Natural killer cell (primary cell): ENCODE measurements around the gene UGT1A6. TPM values are rescaled to one million over a fixed set of nuclear protein-coding genes. Genes with fewer than 3 reads are reported as not detected.

ENCODE experiments used
- ATAC-seq, 3 donors: fragments of 150-1000 bp in 2 of 3; fragments of 200-7000 bp in 1 of 3; cut with Tn5 transposase; 1 replicate in 1 of 3; 2 replicates in 2 of 3; pipeline ENCODE4 v1.10.0; 2021; ENCODE audit warnings: mild to moderate bottlenecking in 2 of 3, moderate library complexity in 2 of 3
- DNase-seq, 2 donors: peaks; one replicate each; pipeline versions ENCODE4 v3.0.0 to v3.0.0-alpha.2; 2013 to 2021; ENCODE audit warnings: mixed read lengths in 1 of 2
- H3K27ac ChIP-seq: one replicate; pipeline ENCODE4 v1.5.1; 2013; ENCODE audit warnings: mild to moderate bottlenecking, low read length
- H3K27me3 ChIP-seq: one replicate; pipeline ENCODE4 v1.6.1; 2013; ENCODE audit warnings: low read length; ENCODE audit not compliant: control insufficient read depth, insufficient read depth
- H3K36me3 ChIP-seq: one replicate; pipeline ENCODE4 v1.6.1; 2013; ENCODE audit warnings: low read length; ENCODE audit not compliant: control insufficient read depth, insufficient read depth
- H3K4me1 ChIP-seq: one replicate; pipeline ENCODE4 v1.6.1; 2013; ENCODE audit warnings: low read length; ENCODE audit not compliant: control insufficient read depth, insufficient read depth
- H3K4me3 ChIP-seq: one replicate; pipeline ENCODE4 v1.5.1; 2013; ENCODE audit warnings: low read length
- H3K9me3 ChIP-seq: one replicate; pipeline ENCODE4 v1.6.1; 2013; ENCODE audit warnings: low read length; ENCODE audit not compliant: control insufficient read depth, insufficient read depth
- H3K27ac Mint-ChIP-seq, 2 donors: one replicate each; pipeline ENCODE4 v1.8.0; 2022; ENCODE audit warnings: mild to moderate bottlenecking in 2 of 2, mixed read lengths in 2 of 2, moderate library complexity in 1 of 2
- H3K27me3 Mint-ChIP-seq, 2 donors: one replicate each; pipeline ENCODE4 v1.8.0; 2022; ENCODE audit warnings: low read depth in 2 of 2, mixed read lengths in 2 of 2
- H3K36me3 Mint-ChIP-seq: one replicate; pipeline ENCODE4 v1.8.0; 2022; ENCODE audit warnings: mixed read lengths
- H3K4me1 Mint-ChIP-seq, 2 donors: one replicate each; pipeline ENCODE4 v1.8.0; 2022; ENCODE audit warnings: mixed read lengths in 2 of 2
- H3K4me3 Mint-ChIP-seq: one replicate; pipeline ENCODE4 v1.8.0; 2022; ENCODE audit warnings: mild to moderate bottlenecking, moderate library complexity, mixed read lengths
- H3K9me3 Mint-ChIP-seq, 2 donors: one replicate each; pipeline ENCODE4 v1.8.0; 2022; ENCODE audit warnings: mixed read lengths in 2 of 2
- CTCF ChIP-seq: fragments of 200-600 bp; IDR thresholded peaks from one replicate; pipeline ENCODE4 v1.8.0; 2022; ENCODE audit warnings: antibody characterized with exemption
- WGBS: methylation state at CpG from one replicate; pipeline ENCODE4 v1.1.7; 2013; ENCODE audit warnings: missing lambda C conversion rate; ENCODE audit not compliant: insufficient coverage; 5-methylcytosine and 5-hydroxymethylcytosine counted together
- intact Hi-C: fragments of 100-400 bp; cut with micrococcal nuclease; formaldehyde crosslinking; loops from one replicate; pipeline ENCODE4 v1.14.2; 2022
- total RNA-seq, 4 donors: library from RNA; stranded (reverse); fragments of 120-200 nt in 1 of 4; gene quantifications; one replicate each; pipeline versions ENCODE4 v1.2.3 to v1.2.4, GENCODE V29; 2013 to 2022

Gene UGT1A6
- total RNA-seq, 3 donors from 2014 or later (not counting 1 experiment from before 2014, with no cell fraction given), result not detected

DNA sequence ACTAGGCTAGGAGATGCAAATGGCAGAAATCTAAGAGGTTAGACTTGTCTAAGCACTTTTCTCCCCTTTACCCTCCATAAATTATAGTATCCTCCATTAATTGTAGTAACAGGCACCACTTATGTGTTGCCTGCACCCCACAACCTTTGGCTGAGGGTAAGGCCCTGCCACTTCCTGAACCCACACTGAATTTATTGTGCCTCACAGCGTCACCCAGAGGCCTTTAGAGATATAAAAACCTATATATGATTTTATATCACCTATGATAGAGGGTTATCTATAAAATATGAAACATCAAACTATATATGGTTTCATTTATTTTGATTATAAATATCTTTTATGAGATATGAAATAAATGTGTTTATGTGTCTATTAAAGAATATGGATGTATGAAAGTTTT, 18.4 kb upstream of the UGT1A6 start:
- Mint-ChIP-seq H3K4me1 (no peaks in the 10 kb centered on the region), H3K4me3 (no peak overlapping the region), H3K27ac (no peak overlapping the region), H3K27me3 (peaks cover 13 to 39% of the 10 kb centered on the region in 2 donors), H3K9me3 (no peaks in the 10 kb centered on the region), H3K36me3 (no peaks in the 10 kb centered on the region)
- Histone ChIP-seq H3K4me1 (no peaks in the 10 kb centered on the region), H3K27ac (no peak overlapping the region), H3K4me3 (no peak overlapping the region), H3K36me3 (no peaks in the 10 kb centered on the region), H3K9me3 (no peaks in the 10 kb centered on the region), H3K27me3 (no peaks in the 10 kb centered on the region)
- ATAC-seq, result no peak
- no peak for DNase-seq
- intact Hi-C loops, result no loop called here
- no peak for TF ChIP-seq CTCF
- no CpG with 5 or more reads among the region's 1 CpG for WGBS

GRCh38 chr2:233674995-233675394, 17.7 kb upstream of the UGT1A6 start:
- no peaks in the 10 kb centered on the region for H3K36me3 Mint-ChIP-seq
- no peaks in the 10 kb centered on the region for H3K36me3 ChIP-seq
- no peak overlapping the region for H3K27ac Mint-ChIP-seq
- H3K9me3 Mint-ChIP-seq, result no peaks in the 10 kb centered on the region
- no peak overlapping the region for H3K4me3 ChIP-seq
- H3K4me3 Mint-ChIP-seq, result no peak overlapping the region
- DNase-seq (no peak), ATAC-seq (no peak)
- H3K27me3 ChIP-seq, result no peaks in the 10 kb centered on the region
- no peaks in the 10 kb centered on the region for H3K9me3 ChIP-seq
- no peaks in the 10 kb centered on the region for H3K4me1 Mint-ChIP-seq
- H3K27me3 Mint-ChIP-seq, result peaks cover 11 to 34% of the 10 kb centered on the region in 2 donors
- intact Hi-C loops, result no loop called here
- H3K27ac ChIP-seq, result no peak overlapping the region
- WGBS, result 90% methylated on average over 4 of the region's 4 CpGs
- no peak for TF ChIP-seq CTCF
- H3K4me1 ChIP-seq, result no peaks in the 10 kb centered on the region

GRCh38 chr2:233676046-233676445, 16.6 kb upstream of the UGT1A6 start:
- DNase-seq (no peak), ATAC-seq (no peak)
- no peak overlapping the region for H3K27ac ChIP-seq
- Mint-ChIP-seq H3K4me1 (no peaks in the 10 kb centered on the region), H3K27me3 (peaks cover 9 to 23% of the 10 kb centered on the region in 2 donors), H3K9me3 (no peaks in the 10 kb centered on the region), H3K36me3 (no peaks in the 10 kb centered on the region), H3K4me3 (no peak overlapping the region), H3K27ac (no peak overlapping the region)
- no peaks in the 10 kb centered on the region for H3K9me3 ChIP-seq
- no peak overlapping the region for H3K4me3 ChIP-seq
- no peaks in the 10 kb centered on the region for H3K27me3 ChIP-seq
- no peak for TF ChIP-seq CTCF
- no peaks in the 10 kb centered on the region for H3K4me1 ChIP-seq
- WGBS, result 89% methylated on average over 2 of the region's 2 CpGs
- intact Hi-C loops, result no loop called here
- H3K36me3 ChIP-seq, result no peaks in the 10 kb centered on the region

DNA sequence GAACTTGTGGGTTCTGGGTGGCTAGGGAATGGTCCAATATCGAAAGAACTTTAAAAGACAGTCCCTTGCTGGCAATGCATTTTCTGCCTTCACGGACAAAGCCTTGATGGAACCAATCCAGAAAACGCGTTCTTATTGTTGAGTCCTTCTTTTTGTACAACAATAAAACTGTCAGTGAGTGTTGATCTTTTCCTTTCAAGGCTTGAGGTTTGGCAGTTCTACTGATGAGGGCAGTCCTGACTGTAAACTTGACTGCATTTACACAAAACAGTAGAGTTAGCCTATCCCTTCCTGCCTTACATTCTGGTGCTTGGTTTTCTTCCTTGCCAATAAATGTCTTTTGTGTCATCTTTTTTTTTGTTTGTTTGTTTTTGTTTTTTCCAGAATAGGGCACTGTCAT, 13.5 kb upstream of the UGT1A6 start:
- H3K4me3 Mint-ChIP-seq, result no peak overlapping the region
- no peaks in the 10 kb centered on the region for H3K9me3 Mint-ChIP-seq
- Histone ChIP-seq H3K27me3 (no peaks in the 10 kb centered on the region), H3K36me3 (no peaks in the 10 kb centered on the region), H3K9me3 (no peaks in the 10 kb centered on the region), H3K4me1 (no peaks in the 10 kb centered on the region), H3K27ac (no peak overlapping the region), H3K4me3 (no peak overlapping the region)
- no peak for DNase-seq
- intact Hi-C loops, result no loop called here
- no peaks in the 10 kb centered on the region for H3K36me3 Mint-ChIP-seq
- TF ChIP-seq CTCF, result no peak
- no peaks in the 10 kb centered on the region for H3K4me1 Mint-ChIP-seq
- 61% methylated on average over 4 of the region's 4 CpGs for WGBS
- H3K27me3 Mint-ChIP-seq, result peaks cover 5 to 22% of the 10 kb centered on the region in 2 donors
- H3K27ac Mint-ChIP-seq, result no peak overlapping the region
- no peak for ATAC-seq
